Ramos (cell line): ENCODE data around the gene SST.

Source experiments
- in situ Hi-C: fragments of 300-500 bp; cut with MboI; formaldehyde crosslinking; loops from one replicate; pipeline ENCODE4 v1.14.3; 2022; ENCODE audit warnings: low sequenced_read_pairs; ENCODE audit not compliant: unreplicated experiment

The SST gene

DNA sequence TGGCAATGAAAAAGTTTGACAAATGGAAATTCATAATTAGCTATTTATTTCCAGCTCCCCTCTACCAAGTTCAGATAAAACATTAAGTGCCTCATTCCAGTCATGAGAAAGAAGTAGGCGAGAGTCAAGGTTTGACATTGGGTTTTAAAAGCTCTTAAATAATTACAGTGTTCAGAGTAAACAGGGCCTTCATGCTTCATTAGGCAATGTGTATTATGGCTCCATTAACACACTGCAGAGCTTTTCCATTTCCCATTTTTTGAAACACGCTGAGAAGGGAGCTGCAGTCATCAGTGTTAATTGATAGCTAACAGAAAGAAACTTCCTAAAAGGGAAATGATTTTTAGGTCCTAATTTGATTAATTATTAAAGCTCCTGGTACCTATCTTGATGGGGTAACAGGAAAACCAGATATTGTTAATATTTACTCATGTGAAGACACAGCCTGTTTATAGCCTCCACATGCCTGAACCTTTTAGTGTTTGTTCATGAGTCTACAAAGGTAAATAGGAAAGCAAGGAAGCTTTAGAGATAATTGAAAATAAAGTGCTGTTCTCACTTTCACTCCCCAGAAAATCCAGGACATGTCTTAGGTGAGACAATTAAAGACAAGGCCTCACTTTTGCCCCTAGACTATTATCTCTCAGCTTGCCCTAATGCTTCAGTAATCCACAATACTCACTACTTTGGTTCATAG, 28.7 kb downstream of the SST start:
- in situ Hi-C loops: no loop called here

DNA sequence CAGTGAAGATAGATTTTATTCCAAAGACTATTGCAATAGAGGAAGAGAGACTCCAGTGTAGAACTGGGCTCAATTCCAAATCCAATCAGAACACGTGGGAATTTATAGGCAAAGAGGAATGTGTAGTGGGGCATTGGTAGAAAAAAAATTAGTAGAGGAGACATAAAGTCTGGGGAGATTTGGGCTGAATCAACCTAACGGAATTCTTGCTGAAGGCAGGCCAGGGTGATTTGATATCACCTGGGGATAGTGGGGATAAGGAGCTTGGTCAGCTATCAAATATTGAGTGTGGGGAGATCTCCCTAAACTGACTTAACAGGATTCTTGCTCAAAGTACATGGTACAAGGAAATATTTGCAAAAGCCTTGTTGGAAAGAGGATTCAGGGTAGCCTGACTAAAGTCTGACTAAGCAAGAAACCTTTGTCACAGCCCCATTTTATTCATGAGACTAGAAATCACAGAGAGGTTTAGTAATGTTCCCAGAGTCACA, 29.6 kb downstream of the SST start:
- in situ Hi-C loops: no loop called here

DNA sequence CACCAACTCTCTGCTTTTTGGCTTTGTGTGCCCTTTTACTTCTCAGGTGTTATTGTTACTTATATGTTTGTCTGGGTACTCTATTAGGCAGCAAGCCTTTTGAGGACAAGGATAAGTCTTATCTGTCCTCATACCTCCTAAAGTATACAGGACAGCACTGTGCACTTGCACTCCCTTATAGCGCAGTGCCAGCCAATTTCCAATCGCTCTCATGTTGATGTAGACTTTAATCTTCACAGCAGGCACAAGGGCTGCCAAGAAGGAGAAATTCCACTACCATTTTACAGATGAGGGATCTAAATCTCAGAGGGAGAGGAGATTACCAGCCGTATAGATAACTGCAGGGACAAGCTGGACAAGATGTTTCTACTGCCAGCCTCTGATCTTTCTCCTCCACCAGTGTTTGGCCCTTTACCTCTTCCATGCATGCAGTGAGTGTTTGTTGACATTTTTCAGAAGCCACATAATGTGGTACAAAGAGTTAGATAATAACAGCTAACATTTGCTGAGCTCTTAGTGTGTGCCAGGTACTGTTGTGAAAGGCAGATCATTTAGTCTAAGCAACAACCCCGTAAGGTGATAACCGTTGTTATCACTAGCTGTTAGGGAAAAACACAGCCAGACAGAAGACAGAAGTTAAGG, 30.1 kb downstream of the SST start:
- in situ Hi-C loops: no loop called here

DNA sequence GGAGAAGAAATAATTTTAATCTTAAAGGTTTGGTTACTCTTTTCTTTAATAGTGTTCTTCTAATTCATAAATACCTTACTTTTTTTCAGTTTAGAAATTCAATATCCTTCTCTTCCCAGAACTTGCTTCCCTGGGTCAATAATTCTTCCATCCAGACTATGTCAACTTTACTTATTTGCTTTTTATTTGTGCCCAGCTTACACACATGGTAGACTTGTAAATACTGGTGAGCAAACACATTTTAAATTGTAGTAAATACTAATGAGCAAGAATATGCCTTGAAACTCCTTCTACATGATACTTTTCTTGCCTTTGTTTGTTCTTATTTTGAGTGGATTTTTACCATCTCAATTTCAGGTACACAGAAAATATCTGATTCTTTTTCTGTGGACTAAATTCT, 33.7 kb downstream of the SST start:
- in situ Hi-C loops: no loop called here

DNA sequence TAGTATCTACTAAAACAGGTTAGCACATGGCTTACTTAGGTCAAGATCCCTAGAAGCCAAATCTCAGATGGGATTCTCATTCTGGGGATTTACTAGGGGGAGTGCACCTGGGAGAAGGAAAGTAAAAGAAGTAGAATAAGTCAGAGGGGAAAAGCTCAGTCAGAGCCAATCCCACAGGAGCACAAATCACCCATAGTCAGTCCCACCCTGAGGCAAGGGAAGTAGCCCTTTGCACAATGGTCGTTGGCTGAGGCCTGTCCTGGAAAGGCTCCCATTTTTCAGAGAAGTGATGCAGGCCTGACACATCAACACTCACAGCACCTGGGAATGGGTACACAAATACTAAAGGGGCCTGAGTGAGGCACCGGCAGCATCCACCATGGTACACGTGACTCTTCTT, 39.8 kb downstream of the SST start:
- in situ Hi-C loops: no loop called here

DNA sequence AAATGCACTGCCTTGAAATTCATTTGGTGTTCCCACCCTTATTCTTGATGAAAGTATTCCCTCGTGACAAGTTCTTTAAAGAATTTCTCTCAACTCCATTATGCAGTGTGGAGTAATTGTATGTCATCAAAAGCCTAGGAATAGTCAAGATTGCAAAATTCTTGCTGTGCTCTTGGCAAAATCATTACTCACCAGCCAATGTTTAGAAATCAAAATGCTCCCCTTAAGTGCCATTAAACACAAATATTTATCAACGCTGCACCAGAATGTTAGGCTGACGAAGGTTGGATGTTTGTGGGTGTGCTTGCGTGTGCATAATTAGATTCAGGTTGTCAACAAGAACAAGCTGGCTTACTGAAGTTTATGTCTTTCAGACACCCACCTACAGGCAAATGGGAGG, 40.5 kb downstream of the SST start:
- in situ Hi-C loops: no loop called here

DNA sequence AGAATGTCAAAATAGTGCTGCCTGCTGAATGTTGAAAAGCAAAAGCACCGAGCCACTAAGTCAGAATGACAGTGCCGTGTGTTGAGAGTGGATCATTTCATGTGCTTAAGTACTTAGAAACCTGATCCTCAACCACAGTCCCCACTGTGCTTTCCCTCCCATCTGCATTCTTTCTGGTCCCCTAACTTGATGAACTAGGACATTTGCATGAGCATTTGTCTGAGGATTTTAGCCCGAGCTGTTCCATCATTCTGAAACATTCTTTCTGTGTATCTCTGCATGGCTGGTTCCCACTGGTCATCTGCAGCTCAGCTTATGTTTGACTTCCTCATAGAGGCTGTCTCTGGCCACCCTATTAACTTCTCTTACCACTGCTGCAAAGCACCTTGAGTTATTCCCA, 42.0 kb downstream of the SST start:
- in situ Hi-C loops: no loop called here

DNA sequence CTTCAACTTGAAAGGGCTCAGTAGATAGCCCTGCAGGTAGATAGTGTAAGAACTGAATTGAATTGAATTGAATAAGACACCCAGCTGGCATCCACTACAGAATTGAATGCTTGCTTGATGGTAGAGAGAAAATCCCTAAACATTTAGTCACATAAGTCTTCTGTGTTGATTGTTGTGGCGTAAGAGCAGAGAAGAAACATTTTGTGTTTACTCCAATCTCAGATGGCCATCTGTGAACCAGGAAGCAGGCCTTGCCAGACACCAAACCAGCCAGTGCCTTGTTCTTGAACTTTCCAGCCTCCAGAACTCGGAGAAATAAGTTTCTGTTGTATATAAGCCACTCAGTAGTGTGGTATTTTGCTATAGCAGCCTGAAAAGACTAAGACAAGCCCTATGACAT, 43.6 kb downstream of the SST start:
- in situ Hi-C loops: no loop called here

DNA sequence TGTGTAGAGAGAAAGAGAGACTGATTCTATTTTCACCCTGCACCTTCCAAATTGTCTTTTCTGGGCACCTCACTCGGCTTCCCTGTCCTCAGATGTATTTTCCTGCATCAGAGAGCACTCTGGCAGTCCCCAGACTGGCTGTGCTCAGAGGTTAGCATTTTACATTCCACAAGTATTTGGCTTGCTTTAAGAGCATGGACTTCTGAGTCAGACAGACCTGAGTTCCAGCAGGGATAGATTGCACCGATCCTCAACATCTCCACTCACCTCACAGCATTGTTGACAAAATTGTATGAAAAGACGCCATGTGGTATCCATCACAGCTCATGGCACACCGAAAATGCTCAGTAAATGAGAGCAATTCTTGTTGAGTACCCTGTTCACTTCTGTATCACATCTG, 45.6 kb downstream of the SST start:
- in situ Hi-C loops: no loop called here

DNA sequence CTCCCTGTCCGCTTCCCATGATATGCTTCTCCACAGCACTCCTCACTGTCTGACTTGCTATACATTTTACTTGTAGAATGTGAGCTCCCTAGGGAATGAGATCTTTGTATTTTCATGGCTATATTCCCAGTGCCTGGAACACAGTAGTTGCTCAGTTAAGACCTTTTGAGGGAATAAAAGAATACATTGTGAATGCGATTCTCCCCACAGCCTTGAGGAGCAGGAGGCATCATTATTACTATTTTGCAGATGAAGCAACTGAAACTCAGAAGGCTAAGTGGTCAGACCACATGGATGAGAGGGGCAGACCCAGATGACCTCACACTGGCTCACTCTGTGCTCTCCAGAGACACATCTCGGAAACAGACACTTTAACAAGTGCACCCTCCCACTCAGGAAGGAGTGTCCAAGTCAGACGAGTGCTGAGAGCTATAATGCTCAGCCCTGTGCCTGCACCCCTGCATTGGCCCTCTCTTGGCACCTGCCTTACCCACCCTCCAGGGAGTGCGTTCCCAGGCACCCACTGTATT, 46.8 kb downstream of the SST start:
- in situ Hi-C loops: no loop called here

DNA sequence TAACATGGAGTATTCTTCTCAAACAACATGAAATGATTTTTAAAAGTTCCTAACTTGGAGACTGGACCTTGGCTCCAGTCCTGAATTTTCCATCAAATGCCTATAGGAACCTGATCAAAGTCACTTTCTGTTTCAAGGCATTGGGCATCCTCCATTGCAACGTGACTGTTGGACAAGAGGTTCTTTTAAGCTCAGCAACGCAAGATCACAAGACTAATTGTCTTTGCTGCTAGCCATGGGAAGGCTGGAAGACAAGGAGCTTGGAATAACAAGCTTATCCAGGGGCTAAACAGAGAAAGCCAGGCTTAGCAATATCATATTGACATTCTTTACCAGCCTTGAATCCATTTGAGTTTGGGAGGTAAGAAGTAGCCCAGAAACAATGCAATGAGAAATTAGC, 48.3 kb downstream of the SST start:
- in situ Hi-C loops: no loop called here

DNA sequence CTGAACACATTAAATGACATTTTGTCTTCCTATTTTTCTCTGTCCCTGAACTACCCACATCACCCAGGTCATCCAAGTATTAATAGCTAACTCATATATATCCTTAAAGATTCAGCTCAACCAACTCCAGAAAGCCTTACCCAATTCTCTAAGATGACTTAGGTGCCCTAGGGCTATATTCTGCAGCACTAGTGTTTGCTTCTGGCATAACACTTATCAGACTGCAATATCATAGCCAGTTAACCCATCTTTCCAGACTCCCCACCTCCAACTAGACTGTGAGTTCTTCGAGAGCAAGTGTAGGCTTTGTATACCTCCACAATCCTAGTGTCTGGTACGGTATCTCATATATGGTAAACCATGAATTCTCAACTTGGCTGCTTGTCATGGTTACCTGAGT, 50.7 kb downstream of the SST start:
- in situ Hi-C loops: no loop called here
